NK-92 (cell line): ENCODE measurements around the gene MAP1B.
"Not testable (repeated sequence)": the region's sequence is repeated elsewhere in the genome, so short reads cannot be mapped to it uniquely, and the experiment has no call there.

Experiments used
- DNase-seq: peaks from one replicate; lab custom pipeline; 2025; ENCODE audit not compliant: unreplicated experiment; lab: John Stamatoyannopoulos, UW

The MAP1B gene

DNA sequence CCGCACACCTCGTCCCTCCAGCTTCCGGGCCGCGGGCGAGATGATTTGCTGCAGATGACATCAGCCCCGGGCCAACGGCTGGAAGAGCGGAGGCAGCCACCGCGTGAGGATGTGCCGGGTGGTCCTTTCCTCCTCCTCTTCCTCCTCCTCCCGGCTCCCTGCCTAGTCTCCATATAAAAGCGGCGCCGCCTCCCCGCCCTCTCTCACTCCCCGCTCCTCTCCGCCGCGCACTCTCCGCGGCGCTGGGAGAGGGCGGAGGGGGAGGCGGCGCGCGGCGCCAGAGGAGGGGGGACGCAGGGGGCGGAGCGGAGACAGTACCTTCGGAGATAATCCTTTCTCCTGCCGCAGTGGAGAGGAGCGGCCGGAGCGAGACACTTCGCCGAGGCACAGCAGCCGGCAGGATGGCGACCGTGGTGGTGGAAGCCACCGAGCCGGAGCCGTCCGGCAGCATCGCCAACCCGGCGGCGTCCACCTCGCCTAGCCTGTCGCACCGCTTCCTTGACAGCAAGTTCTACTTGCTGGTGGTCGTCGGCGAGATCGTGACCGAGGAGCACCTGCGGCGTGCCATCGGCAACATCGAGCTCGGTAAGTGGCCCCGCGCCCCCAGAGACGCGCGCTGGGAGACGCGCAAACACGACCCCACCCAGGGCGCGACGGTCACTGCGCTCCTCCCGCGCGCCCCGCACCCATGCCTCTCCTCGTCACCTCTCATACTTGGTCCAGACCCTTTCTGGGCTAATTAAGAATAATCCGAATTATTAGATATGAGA is at the start of gene MAP1B:
MAP1B (plus strand) TSS at position 345 of the 770 bp plus-strand sequence; CDS start at position 402, 57 bp downstream.
- DNase-seq = no peak

- no peak for DNase-seq
These were observed 49.5 kb upstream of the MAP1B start for GRCh38 chr5:72057816-72058215.

DNA sequence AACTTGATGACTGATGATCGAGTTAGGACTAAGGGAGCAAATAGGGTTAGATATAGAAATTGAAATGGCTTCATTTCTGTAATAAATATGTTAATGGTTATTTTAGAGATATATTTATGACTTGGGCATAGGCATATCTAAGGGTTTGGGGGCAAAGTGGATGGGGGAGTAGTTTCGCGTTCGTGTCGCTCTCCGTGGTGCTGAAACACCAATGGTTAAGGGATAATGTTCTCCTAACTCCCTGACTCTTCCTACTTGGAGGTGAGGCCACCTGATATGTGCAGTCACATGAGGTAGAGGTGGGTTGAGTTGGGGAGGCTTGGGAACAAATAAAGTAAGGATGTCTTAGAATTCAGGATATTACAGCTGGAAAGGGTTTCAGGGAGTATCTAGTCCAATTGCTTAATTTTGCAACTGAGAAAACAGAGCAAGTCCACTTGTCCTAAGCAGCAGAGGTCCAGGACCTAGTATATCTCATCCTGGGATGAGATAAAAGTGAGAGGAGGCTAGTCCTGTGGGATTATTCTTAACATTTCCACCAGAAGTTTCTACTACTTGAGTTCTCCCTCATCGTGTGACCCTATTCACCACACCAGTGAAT is 44.0 kb upstream of the MAP1B start:
- no peak for DNase-seq

DNA sequence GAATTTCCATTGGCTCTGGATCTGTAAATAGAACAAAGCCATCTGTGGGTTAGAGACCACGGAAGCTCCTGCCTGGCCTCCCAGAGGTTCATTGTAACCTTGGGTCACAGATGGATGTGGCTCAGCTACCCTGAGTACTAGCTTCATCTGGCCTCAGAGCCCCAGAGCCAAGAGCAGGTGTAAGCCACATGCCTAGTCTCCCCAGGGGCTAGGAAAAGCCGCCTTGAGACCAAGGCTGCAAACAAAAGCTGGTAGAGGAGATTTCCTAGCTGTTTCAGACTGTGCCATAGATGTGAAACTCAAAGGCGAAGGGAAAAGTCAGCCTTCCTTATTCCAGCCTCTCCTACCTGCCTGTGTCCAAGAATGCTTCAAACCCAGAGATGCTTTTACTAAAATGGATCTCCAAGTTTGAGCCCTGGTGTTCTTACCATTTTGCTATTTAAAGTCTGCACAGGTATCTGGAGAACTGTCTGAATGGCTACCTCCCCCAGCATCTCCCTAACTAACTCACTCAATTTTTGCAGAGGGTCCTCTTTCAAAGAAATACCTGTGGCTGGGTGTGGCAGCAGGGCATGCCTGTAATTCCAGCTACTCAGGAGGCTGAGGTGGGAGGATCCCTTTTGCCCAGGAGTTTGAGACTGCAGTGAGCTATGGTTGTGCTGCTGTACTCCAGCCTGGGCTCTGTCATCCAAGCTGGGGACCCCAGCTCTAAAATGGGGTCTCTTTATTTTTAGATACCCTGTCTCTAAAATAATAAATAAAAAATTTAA is 42.3 kb upstream of the MAP1B start:
- no peak for DNase-seq

- DNase-seq = peak; percentile 1
These were observed 41.5 kb upstream of the MAP1B start for GRCh38 chr5:72065751-72066255.

GRCh38 chr5:72066705-72067107 is 40.6 kb upstream of the MAP1B start:
- no peak for DNase-seq

DNA sequence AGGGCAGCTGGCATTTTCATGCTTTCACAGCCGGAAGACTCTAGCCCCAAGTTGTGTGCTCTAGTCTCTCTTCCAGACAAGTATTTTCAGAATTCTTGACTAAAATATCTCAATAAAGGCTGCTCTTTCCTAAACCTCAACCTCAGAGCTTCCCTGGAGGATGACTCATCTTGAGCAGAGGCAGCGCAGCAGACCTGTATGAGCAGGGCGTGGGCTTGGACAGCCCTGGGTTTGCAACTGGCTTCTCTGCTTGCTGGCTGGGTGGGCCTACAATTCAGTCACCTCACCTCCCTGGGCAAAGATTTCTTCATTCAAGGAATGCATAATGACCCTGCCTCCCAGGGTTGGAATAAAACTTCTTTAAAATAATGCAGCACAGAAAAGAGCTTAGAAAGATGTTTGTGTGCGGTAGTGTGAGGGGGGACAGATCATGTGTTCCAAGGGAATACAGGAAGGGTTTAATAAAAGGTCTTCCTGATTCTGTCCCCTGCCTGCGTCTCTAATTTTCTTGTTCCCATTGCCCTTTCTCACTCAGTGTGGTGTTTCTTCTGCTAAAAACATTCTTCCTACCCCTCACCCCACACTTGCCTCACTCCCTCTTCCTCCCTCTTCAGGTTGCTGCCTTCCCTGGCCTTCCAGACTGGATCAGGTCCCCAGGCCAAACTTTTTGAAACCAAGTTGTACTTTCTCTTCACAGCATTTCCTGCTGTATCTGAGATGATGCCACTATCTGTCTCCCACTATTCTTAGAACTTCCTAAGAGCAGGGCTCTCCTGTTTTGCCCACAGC is 39.4 kb upstream of the MAP1B start:
- no peak for DNase-seq

DNA sequence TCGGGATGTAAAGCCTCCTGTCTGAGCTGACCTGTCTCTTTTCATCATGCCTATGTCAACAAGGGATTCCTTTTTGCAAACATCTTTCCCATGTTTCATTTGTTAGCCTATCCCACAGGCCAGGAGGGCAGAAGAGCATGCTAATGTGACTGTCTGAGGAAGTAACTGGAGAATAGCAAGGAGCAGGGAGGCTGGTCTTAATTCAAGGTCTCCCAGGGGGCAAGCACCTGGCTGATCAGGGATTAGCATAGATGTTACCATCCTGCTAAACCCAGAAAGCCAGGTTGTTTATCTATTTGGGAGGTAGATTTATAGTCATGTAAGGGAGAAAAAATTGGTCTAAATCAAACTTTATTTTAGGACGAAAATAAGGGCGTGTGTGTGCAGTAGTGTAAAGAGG is 36.7 kb upstream of the MAP1B start:
- DNase-seq = no peak

- DNase-seq = no peak
These were observed 35.4 kb upstream of the MAP1B start for GRCh38 chr5:72071906-72072305.

- DNase-seq = no peak
These were observed 33.0 kb upstream of the MAP1B start for GRCh38 chr5:72074251-72074650.

- no peak for DNase-seq
These were observed 31.8 kb upstream of the MAP1B start for GRCh38 chr5:72075461-72075860.

GRCh38 chr5:72076621-72077300 is 30.5 kb upstream of the MAP1B start:
- no peak for DNase-seq

DNA sequence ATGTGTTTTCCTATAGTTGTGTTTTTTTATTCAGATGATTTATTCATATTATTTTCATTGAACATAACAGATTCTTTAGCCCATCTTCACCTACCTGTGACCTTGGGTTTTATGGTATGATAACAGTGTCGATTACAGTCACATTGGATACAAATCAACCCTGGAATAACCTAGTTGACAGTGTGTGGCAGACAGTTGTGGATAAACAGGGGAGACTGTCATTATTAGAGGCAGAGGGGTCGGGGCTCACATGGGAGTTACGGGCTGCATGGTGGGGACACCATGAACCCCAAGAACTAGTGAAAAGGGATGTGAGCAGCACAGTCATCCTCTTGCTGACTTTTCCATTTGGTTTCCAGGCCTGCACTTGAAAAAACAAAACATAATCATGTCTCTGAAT is 29.9 kb upstream of the MAP1B start:
- no peak for DNase-seq

GRCh38 chr5:72079288-72079687 is 28.0 kb upstream of the MAP1B start:
- DNase-seq = no peak

GRCh38 chr5:72082048-72082447 is 25.2 kb upstream of the MAP1B start:
- DNase-seq = no peak

- DNase-seq = no peak
These were observed 22.4 kb upstream of the MAP1B start for GRCh38 chr5:72084876-72085275.

GRCh38 chr5:72085319-72085718 is 22.0 kb upstream of the MAP1B start:
- no peak for DNase-seq

DNA sequence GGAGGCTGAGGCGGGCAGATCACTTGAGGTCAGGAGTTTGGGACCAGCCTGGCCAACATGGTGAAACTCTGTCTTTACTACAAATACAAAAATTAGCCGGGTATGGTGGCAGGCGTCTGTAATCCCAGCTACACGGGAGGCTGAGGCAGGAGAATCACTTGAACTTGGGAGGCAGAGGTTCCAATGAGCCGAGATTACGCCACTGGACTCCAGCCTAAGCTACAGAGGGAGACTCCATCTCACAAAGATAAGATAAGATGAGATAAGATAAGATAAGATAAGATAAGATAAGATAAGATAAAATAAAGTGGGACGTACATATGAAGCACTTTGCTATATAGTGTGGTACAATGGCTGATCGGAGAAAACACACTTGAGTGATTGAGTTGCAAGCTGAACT is 17.6 kb upstream of the MAP1B start:
- DNase-seq = not testable (repeated sequence)

- DNase-seq = no peak
These were observed 15.2 kb upstream of the MAP1B start for GRCh38 chr5:72092074-72092473.

GRCh38 chr5:72093217-72093616 is 14.1 kb upstream of the MAP1B start:
- DNase-seq = no peak
